ENCODE data around the gene ECSIT. TPM values are rescaled to one million over a fixed set of nuclear protein-coding genes. Genes with fewer than 3 reads are reported as not detected.
A peak's percentile ranks its signal among the peaks of the same experiment; 100 is the strongest.

The ECSIT gene
- polyA plus RNA-seq, 2 of the 4 experiments (the other 2 are of a cell fraction) = 23.0 to 29.7 TPM

GRCh38 chr19:11483366-11484111 is 45.4 kb downstream of the ECSIT start:
- ChIA-PET CTCF (interaction anchor here (0.5 to 3.6 kb wide), 48 partner anchors 7 to 533 kb away, joined by 3 to 50 read pairs (median 4); partner anchors contain the start of genes EPOR, SWSAP1 and TSPAN16), POLR2A (no interaction called here)
- Histone ChIP-seq H3K4me3 (no peak overlapping the region), H3K9me3 (no peaks in the 10 kb centered on the region), H3K27ac (no peak overlapping the region), H3K4me2 (no peak overlapping the region), H3K4me1 (0 out of 3 replicates have a peak, but pooled peaks cover 3% of the 10 kb centered on the region)
- 85% methylated on average over 13 of the region's 57 CpGs for WGBS (ENCODE audit: missing lambda C conversion rate)
- ATAC-seq = no peak
- TF ChIP-seq JUN (IDR thresholded peaks at IDR 0.05) (no peak), SREBF2 (IDR thresholded peaks at IDR 0.05) (no peak), REST (IDR thresholded peaks at IDR 0.05) (no peak), USF2 (IDR thresholded peaks at IDR 0.05) (no peak), NR3C1 (IDR thresholded peaks at IDR 0.05) (no peak), FOSB (CRISPR knock-in tag; IDR thresholded peaks at IDR 0.05) (no peak)
- no peak for FAIRE-seq
- no peak for DNase-seq (ENCODE audit: low read depth in 1 of 2, low spot score in 1 of 2)

- H3K9me3 ChIP-seq = no peaks in the 10 kb centered on the region
- peak overlapping the region; percentile 64 for H3K4me3 ChIP-seq
- DNase-seq (ENCODE audit: low read depth in 1 of 2, low spot score in 1 of 2) (peak; percentile 75 to 84), FAIRE-seq (no peak), ATAC-seq (peak; percentile 69 to 86)
- CTCF ChIA-PET = interaction anchor here (0.5 to 3.6 kb wide), 65 partner anchors 8 to 449 kb away, joined by 3 to 50 read pairs (median 4); partner anchors contain the start of genes EPOR, ODAD3, SWSAP1 and TSPAN16
- H3K4me2 ChIP-seq = peak overlapping the region; percentile 97
- POLR2A ChIA-PET = interaction anchor here (1.0 to 1.6 kb wide), 4 partner anchors 100 to 142 kb away, joined by 3 to 10 read pairs (median 6); partner anchors contain the start of gene SWSAP1
- WGBS (ENCODE audit: missing lambda C conversion rate) = 12% methylated on average over 8 of the region's 58 CpGs
- H3K27ac ChIP-seq = peak overlapping the region; percentile 81 to 91
- 0 out of 3 replicates have a peak, but pooled peaks cover 3% of the 10 kb centered on the region for H3K4me1 ChIP-seq
- TF ChIP-seq EP300 (IDR thresholded peaks at IDR 0.05) (no peak), NR3C1 (IDR thresholded peaks at IDR 0.05) (no peak), HOXB5 (CRISPR knock-in tag; IDR thresholded peaks at IDR 0.05) (peak; percentile 71), CEBPB (IDR thresholded peaks at IDR 0.05) (no peak), RFX5 (IDR thresholded peaks at IDR 0.05) (no peak), RCOR1 (IDR thresholded peaks at IDR 0.05; ENCODE audit: low read depth, low read length) (no peak; the same call in 1 of the 2 replicates), HES2 (IDR thresholded peaks at IDR 0.05) (no peak), JUN (IDR thresholded peaks at IDR 0.05) (peak in 1 of 2 experiments; percentile 72; a peak in 3 of 5 replicates), HOXB13 (CRISPR knock-in tag; IDR thresholded peaks at IDR 0.05; ENCODE audit: low read depth) (peak; percentile 33; the same call in 1 of the 2 replicates), CHD2 (IDR thresholded peaks at IDR 0.05; ENCODE audit: low read length, partially characterized antibody) (no peak), ZC3H11A (IDR thresholded peaks at IDR 0.05) (no peak), REST (IDR thresholded peaks at IDR 0.05) (no peak), FOSL2 (IDR thresholded peaks at IDR 0.05) (no peak), FOSL2 (CRISPR knock-in tag; IDR thresholded peaks at IDR 0.05) (no peak), SMC3 (IDR thresholded peaks at IDR 0.05) (peak; percentile 75), HOXA7 (CRISPR knock-in tag; IDR thresholded peaks at IDR 0.05) (no peak), USF2 (IDR thresholded peaks at IDR 0.05) (peak; percentile 93), CBX2 (IDR thresholded peaks at IDR 0.05; ENCODE audit: borderline replicate concordance, low read depth) (no peak), JUNB (IDR thresholded peaks at IDR 0.05) (no peak), MAZ (IDR thresholded peaks at IDR 0.05; ENCODE audit: borderline replicate concordance, low read depth, low read length) (peak; percentile 65; the same call in 1 of the 2 replicates), NFE2L2 (conservative IDR thresholded peaks at IDR 0.05; ENCODE audit: low read length) (no peak), TFCP2L1 (CRISPR knock-in tag; IDR thresholded peaks at IDR 0.05) (no peak), HEYL (CRISPR knock-in tag; IDR thresholded peaks at IDR 0.05) (no peak), ESRRA (IDR thresholded peaks at IDR 0.05; ENCODE audit: borderline replicate concordance, low read length) (no peak), SREBF2 (IDR thresholded peaks at IDR 0.05) (no peak)
Measured at GRCh38 chr19:11482384-11483050, 46.4 kb downstream of the ECSIT start.
